GM18519 (cell line): ENCODE data around the gene SLC13A2.

Experiments used
- ATAC-seq: cut with Tn5 transposase; IDR thresholded peaks from one replicate; pipeline ENCODE4 v1.9.1; 2021; ENCODE audit warnings: mild to moderate bottlenecking, moderate library complexity; ENCODE audit not compliant: unreplicated experiment, low FRiP score

SLC13A2 gene

DNA sequence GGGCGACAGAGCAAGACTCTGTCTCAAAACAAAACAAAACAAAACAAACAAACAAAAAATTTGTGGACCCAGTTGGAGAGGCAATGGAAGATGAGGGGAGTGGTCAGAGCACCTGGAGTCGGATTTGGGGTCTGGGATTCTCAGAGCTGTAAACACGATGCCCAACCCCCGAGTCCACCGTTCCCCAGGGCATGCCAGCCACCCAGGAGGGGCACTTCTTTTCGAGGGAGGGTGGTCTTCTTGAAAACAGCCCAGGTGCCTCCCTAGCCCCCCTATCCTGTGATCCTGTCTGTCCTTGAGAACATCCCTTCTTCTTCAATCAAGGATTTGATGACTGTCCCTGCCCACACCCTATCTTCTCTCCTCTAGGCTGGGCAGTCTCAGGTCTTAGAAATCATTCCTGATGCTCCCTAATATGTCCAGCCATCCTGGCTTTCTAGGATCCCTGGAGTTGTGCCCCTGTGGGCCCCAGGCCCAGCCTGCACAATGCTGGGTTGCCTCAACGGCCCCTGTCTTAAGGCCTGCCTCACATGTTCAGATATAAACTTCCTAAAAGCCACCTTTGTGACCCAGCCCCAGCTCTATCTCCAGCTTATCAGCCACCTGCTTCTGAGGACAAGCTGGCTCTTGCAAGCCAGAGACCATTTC lies 3.1 kb upstream of the SLC13A2 start:
- ATAC-seq, result no peak

DNA sequence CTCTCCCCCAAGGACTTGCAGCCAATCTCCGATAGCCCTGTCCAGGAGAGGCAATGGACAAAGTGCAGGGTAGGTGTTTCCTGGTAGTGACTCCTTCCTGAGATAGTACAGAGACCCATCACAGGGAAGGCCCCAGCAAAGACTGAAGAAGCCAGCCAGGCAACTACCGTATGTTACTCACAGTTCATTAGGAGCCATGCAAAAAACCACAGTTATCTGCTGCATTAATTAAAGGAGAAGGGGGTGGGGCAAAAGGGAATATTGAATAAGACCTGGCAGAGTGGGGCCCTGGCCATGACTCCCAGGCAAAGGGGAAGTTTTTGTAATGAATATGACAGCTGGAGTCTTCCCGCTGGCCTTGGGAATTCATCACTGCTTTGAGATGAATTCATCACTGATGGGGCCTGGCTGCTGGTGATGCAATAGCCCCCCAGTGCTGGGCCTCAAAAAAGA lies 2.5 kb upstream of the SLC13A2 start:
- ATAC-seq, result no peak

DNA sequence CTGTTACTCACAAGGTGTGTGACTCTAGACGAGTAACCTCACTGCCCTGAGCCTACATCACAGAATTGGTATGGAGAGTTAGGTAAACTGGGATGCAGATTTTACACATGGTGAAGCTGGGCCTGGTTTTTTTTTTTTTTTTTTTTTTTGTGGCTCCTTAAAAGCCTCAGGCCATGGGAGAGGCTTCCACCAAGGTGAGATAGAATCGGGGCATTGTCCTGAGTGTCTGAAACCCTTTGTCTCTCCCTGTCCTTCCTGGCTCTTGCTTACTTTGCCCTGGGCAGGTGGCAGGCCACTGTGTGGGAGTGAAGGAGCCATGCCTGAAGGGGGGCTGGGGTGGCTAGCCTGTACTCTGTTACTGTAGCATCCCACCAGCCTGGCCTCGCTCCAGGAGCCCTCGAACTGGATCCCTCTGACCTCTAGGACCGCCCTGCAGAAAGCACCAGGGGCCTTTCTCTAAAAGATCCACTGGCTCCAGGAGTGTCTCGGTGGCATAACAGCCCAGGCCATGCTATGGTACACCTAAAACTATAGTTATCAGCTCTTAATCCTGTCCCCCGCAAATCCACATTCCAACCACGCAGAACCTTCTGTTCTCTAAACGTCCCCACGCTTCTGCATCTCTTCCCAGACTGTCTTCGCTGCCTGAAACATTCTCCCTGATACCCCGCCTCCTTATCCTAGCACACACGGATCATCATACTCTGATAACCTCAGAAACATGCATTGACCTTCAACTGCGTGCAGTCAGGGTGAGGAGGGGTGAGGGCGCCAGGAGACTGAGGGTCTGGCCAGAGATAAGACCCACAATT lies 1.7 kb upstream of the SLC13A2 start:
- no peak for ATAC-seq

DNA sequence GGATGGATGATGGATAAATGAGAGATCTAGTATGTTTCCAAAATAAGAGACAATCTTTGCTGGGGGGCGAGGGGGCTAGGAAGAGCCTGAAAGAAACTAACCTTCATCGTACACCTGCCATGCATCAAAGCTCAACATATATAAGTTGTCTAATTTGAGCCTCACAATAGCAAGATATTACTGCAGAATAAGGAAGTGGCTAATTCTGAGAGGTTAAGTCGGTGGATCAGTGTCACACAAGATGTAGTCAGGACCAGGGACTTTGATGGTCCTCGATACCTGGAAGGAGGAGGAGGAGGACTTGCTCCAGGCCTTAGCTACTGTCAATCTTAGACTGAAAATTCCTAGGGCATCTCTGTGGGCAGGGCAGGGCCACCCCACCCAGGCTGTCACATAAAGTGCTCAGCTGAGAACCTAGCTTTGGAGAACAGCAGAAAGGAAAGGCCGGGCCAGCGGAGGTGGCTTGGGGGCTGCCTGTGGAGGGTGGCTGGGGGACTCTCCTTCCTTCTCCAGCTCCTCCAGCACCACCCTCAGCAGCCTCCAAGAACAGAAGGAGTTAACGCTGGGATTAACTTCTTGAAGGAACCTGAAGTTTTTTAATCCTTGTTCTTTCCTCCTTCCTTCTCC lies 460 bp upstream of the SLC13A2 start:
- ATAC-seq, result no peak

DNA sequence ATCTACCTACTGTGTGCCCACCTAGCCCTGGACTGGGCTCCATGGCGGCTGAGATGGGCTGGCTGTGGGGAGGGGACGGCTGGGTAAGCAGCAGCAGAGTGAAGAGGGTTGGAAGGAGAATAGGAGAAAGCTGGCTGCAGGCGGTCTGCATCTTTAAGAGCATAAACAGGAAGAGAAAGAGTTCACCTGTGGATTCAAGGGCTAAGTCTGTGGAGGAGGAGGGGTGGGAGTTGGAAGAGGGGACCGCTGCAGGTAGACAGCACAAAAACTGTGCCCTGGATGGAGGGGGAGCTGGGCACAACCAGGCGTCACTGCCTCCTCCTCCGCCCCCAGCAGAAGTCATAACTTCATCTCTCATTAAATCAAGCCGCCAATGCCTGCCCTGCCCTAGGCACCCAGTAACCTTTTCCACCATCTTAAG lies 677 bp downstream of the SLC13A2 start:
- ATAC-seq, result no peak

DNA sequence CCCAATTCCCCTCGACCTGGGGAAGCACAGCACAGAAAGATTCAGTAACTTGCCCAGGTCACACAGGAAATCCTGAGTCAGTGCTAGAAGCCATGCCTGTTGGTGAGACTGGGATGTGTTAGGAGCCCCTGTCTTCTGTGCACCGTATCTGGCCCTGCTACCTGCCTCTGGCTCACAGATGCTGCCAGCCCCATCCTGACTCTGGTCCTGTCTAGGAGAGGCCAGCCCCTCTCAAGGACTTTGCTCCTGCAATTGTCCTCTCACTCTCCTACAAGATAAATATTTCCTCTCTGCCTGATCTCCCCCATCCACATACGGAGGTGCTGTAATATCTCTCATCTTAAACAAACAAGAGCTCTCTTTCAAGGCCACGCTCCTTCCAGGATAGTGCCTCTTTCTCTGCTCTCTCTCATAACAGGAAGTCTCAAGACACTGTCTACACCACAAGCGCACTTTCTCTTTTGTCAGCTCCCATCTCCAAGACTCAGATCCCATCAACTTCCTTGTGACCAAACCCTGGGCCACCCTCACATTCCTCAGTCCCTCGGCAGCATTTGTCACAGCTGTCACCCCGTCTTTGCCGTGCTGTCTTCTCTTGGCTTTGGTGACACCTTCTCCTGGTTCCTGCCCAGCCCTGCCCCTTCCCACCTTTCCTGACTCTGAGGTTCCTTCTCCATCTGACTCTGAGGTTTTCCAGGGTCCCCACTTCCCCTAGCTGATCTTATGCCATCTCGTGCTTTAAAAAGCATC lies 1.9 kb downstream of the SLC13A2 start:
- ATAC-seq, result no peak

DNA sequence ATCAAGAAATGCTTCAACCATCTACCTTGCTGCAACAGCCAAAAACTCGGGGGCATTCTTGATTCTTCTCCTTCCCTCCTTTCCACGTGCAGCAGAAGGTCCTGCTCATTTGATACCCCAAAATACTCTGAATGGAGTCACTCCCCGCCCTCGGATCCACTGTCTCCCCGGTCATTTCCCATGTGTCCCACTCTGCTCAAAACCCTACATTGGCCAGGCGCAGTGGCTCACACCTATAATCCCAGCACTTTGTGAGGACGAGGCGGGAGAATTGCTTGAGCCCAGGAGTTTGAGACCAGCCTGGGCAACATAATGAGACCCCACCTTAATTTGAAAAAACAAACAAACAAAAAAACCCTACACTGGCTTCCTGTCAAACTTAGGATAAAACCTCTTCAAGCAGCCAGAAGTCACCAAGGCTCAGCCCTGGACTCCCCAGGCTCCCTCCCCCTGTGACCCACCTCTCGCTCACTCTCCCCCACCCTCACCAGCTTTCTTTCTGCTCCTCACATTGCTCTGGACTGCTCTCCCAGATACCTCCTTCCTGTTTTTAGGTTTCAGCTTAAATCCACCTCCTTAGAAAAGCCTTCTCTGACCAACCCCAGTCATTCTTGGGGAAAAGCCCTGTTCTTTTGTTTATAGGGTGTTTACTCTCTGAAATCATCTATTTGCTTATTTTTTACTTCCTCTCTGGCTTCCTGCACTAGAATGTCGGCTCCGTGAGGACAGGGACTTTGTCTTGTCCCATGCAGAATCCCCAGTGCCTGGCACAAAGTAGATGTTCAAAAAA lies 2.8 kb downstream of the SLC13A2 start:
- ATAC-seq, result no peak

DNA sequence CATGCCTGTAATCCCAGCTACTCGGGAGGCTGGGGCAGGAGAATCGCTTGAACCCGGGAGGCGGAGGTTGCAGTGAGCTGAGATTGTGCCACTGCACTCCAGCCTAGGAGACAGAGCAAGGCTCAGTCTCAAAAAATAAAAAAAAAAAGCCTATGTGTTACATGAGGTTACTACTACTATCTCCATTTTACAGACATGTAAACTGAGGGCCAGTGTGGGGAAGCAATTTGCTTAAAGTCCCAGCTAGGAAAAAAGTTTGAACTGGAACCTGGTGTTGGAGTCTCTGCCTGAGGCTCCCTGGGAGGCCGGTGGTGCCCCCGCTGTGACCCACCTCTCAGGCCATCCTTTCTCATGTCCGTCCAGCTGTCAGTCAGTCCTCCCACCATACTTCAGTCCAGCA lies 4.5 kb downstream of the SLC13A2 start:
- ATAC-seq, result no peak

DNA sequence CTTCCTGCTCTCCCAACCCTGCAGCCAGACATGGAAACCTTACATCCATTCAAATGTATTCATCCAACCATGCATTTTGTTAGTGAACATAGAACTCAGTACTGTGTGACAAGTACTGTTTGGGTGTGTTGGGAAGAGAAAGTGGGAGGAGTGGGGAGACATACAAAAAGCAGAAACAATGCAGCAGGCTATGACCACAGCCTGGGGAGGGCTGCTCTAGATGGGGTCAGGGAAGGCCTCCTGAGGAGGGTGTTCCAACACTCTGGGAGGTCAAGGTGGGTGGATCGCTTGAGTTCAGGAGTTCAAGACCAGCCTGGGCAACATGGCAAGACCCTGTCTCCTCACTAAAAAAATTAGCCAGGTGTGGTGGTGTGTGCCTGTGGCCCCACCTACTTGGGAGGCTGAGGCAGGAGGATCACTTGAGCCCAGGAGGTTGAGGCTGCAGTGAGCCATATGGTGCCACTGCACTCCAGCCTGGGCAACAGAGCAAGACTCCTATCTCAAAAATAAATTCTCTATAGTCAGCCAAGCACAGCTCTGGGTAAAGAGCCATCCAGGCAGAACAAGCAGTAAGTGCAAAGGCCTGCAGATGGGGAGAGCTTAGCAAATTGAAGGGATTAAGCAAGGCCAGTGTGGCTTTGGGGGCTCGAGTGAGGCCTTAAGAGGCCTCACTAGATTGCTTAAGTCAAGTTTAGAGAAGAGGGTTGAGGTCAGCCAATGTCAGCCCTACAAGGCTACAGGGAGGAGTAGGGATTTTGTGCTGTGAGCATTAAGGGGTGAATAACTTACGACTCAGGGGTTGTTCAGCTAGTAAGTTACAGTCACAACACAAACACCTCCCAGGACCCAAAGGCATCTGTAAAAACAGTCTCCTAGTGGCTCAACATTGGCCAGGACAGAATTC lies 5.5 kb downstream of the SLC13A2 start:
- ATAC-seq, result no peak

DNA sequence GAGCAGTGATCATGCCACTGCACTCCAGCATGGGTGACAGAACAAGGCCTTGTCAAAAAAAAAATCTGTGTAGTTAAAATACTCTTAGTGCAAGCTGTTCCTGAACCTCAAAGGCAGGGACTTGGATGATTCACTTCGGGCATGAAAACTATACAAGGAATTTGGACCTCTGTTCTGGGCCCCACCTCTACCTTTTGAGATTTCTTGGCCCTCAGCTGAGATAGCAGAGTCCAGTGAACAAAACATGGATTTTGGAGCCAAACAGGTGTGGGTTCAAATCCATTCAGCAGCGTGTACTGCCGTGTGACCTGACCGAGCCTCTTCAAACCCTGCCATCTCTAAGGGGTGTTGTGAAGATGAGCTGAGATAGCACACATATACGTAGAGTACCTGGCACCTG lies 6.8 kb downstream of the SLC13A2 start:
- no peak for ATAC-seq

DNA sequence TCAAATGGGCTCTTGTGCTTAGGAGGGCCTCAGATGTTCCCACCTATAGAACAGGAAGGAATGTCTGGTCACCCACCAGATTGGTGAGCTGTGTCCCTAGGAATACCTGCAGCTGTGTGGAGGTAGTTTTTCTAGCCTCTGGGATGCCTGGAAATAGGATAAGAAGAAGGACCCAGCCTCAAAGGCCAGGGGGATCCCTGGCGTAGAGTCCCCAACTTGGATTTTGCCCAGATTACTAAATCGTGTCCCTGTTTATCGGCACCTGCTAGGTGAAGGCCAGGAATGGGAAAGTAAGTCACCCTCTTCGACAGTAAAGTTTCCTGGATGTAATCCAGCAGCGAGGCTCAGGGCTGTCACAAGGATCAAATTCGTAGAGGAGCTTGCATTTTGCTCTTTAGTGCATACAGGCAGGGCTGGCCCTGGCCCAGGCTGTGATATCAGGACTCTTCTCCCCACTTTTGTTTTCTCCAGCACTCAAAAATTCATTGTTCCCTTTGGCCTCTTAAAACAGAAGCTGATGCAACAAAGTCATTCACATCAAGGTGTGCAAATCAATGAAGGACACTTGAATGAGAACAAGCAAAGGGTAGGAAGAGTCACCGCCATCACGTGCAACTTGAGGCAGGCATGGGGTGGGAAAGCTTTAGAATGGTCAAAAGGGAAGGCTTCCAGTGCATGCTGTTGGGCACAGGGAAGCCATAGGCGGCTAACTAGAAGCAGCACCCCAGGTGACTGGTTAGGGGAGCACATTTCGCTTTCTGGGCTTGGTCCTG lies 7.5 kb downstream of the SLC13A2 start:
- ATAC-seq, result no peak

DNA sequence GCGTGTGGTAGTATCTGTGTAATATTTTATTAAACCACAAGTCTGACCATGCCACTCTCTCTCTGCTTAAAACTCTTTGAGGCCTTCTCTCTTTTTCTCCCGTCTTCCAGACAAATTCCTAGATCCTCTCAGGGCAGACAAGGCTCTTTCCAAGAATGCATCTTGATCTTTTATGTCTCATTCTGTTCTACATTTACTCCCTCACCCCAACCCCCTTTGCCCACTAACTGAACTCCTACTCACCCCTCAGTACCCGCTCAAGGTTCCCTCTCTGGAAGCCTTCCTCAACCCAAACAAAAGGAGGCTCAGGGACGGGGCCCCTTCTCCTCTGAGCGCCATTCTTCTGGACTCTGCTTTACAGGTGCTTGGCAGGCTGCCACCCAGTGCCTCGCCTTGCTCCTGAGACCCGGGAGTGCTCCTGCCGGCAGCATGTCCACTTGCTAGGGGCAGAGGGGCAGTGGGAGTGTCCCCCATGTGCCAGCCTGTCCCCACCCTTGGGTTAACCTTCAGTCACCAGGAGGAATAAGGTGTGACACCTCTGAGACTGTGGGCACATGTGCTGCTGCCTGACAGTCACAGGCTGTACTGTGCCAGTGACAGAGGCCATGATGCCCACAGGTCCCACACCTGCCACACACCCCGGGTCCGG lies 9.2 kb downstream of the SLC13A2 start:
- no peak for ATAC-seq

DNA sequence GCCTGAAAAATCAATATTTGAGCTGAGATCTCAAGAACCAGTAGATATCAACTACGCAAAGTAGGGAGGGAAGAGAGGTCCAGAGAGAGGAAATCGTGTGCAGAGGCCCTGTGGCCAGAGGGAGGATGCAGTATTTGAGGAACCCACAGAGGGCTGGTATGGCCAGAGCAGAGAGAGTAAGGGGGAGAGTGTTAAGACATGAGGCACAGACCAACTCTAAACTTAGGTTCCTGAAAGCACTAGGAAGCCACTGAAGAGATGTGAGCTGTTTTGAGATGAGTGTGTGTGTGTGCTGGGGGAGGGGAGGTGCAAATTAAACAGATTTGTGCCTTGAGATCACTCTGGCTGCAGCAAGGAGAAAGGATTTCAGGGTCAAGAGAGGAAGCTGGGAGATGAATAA lies 10.9 kb downstream of the SLC13A2 start:
- ATAC-seq, result peak; percentile 76

DNA sequence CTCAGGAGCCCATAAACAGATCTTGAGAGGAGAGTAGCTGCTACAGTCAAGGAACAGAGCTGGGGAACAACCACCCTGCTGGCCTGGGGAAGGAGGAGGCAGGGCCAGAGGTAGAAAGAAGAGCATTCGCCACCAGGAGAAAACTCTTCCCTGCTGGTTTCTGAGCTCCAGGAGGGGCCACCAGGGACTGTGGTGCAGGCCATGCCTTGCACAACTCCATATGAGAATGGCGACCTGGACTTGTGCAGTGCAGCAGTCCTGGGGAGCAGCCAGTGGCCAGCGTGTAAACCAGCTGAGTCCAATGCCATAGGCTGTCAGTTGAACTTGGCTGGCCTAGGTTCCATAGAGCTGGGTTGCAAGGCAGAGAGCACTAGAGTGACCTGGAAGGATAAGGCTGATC lies 11.6 kb downstream of the SLC13A2 start:
- no peak for ATAC-seq

DNA sequence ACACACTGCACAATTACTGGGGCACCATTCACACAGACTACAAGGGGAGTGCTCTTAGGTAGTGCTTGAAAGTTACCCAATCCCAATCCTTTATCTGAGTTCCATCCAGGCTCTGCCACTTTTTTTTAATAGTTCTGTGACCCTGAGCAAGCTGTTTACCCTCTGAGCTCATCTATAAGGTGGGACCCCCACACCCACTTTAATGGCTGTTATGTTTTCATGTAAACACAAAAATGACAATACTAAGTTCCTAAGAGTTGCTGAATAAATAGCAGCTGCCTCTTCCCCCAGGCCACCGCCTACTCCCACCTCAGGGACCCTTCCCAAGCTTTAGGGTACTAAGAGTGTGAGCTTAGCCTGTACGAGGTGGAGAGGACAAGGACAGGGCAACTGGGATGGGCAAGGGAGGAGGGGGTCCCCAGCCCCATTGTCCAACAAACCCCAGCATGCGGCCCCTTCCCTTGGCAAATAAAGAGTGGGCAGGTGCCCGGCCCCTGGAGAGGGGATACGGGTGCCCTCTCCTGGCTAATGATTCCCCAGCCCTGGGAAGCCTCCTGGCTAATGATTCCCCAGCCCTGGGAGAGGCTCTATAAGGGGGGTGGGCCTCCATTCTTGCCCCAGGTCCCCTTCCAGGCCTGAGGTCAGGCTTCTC lies 14.6 kb downstream of the SLC13A2 start:
- no peak for ATAC-seq

DNA sequence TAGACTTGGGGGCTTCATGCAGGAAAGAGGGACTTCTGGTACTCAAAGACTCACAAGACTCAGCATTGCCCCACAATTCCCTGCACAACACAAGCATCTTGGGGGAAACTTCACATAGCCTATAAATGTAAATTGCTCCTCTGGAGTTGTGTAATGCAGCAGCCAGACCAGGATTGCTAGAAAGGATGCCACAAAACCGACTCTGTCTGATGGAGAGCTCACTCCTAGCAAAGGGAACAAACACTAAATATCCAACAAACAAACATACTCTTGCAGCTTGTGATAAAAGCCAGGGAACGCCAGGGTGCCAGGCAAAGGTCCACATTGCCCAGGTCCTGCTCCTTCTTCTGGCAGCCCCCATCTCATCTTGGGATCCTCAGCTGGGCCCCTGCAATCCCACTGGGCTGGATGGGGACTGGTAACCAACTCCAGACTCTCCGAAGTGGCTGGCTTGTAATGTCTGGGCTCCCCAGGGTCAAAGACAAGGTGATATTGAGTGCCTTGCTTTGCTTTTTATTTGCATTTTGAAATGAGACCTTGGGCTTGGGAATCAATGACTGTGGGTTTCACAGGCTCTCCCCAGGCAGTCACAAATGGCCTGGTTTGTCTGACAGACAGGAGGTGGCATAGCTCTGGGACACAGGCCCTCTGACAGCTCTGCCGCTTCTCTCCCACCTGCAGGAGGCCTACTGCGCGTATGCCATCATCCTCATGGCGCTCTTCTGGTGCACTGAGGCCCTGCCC lies 15.3 kb downstream of the SLC13A2 start:
- no peak for ATAC-seq

DNA sequence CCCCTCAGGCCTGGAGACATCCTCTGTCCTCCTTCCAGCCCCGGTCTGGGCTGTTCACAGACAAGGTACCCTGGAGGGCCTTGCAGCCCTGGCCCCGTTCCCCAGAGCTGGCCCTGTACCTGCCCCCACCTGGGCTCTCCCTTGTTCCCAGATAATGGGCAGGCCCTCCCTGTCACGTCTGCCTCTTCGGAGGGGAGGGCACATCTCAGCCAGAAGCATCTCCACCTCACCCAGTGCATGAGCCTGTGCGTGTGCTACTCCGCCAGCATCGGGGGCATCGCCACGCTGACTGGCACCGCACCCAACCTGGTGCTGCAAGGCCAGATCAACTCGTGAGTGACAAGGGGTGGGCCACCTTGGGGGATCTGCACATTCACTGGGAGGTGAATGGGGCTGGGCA lies 17.8 kb downstream of the SLC13A2 start:
- ATAC-seq, result no peak
